ENCODE data around the gene RAB1B.

Gene RAB1B

DNA sequence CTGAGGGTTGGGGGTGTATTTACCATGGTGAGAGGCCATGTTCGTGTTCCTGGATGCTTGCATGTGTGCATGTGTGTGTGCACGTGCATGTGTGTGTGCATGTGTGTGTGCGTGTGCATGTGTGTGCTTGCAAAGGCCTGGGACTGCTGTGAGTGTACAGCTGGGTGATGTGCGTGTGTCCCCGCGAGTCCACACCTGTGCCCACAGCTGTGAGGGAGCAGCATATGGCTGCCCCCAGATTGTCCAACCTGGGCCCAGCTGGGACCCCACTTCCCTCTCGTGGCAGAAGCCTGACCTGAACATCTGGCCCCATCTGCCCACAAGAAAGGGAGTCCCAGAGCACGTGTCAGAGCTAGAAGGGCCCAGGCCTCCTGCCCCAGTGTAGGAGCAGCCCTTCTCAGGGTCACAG, 56.8 kb downstream of the RAB1B start:
- DNase-seq = no peak

DNA sequence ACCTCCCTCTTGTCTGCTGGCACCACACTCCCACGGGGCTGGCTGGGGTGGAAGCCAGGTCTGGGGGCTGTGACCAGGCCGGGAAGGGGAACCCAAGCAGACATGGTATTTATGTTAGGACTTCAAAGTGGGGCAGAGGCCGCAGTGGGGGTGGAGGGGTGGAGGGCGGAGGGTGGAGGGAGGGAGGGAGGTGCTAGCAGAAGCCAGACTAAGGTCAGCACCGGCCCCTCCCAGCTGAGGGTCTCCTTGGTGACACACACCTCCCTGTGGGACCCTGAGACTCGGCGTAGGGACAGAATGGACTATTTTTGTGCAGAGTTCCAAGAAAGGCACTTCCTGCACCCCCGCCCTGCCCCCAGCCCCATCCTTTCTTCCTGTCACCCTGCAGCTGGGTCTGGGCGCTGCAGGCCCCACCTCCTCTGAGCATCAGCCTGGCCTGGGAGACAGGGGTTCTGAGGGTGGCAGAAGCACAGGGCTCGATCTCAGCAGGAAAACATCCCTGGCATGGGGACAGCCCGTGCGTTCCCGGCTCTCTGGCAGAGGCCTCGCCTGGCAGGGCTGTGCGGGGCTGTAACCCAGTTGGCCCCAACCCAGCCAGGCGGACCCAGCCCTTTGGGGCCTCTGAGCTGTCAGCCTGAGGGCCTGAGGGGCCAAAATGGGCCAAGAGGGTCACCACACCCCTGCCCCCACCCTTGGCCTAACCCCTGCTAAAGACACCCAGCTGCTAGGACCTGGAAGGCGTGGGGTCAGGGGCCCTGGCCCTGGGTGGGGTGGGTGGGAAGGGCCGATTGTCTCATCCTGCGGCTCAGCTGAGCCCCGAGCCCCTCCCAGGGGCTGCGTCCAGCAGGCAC, 58.0 kb downstream of the RAB1B start:
- DNase-seq = no peak
